Neural progenitor cell (in vitro differentiated cells): ENCODE results near the gene CLMP.

Experiments used
- CTCF ChIP-seq: fragments of 200-600 bp; sonication (generic); IDR thresholded peaks from 2 replicates; pipeline ENCODE4 v1.5.1; 2017; ENCODE audit warnings: antibody characterized with exemption, mild to moderate bottlenecking
- EZH2phosphoT487 ChIP-seq: fragments of 200-600 bp; sonication (generic); IDR thresholded peaks from 2 replicates; pipeline ENCODE4 v1.6.1; 2017; ENCODE audit warnings: antibody characterized with exemption

- TF ChIP-seq CTCF = no peak
- no peak for TF ChIP-seq EZH2phosphoT487
Measured at GRCh38 chr11:123056835-123057491, 138.1 kb downstream of the CLMP start.
